SK-N-SH (cell line): ENCODE results near the gene LRRC8E.

ENCODE experiments used
- CHD2 ChIP-seq: fragments of 150-350 bp; IDR thresholded peaks from 2 replicates; pipeline ENCODE4 v1.6.1; 2018; ENCODE audit warnings: low read length; ENCODE audit not compliant: partially characterized antibody
- EP300 ChIP-seq, 2 experiments: IDR thresholded peaks; 2 replicates each; pipeline versions ENCODE4 v1.4.0 to v1.6.1; 2012; ENCODE audit warnings: borderline replicate concordance in 1 of 2, low read depth in 1 of 2, low read length in 1 of 2
- EZH2phosphoT487 ChIP-seq: fragments of 200-600 bp; sonication (generic); IDR thresholded peaks from 2 replicates; pipeline ENCODE4 v1.6.1; 2017; ENCODE audit warnings: low read depth, mixed run types, mild to moderate bottlenecking, antibody characterized with exemption, moderate library complexity, borderline replicate concordance
- GATA2 ChIP-seq: sonication (generic); formaldehyde crosslinking; IDR thresholded peaks from 2 replicates; pipeline ENCODE4 v1.5.0; 2020; ENCODE audit warnings: mild to moderate bottlenecking, missing genetic modification reagents
- NFIC ChIP-seq: IDR thresholded peaks from 2 replicates; pipeline ENCODE4 v1.4.0; 2012; ENCODE audit warnings: borderline replicate concordance
- NRF1 ChIP-seq: IDR thresholded peaks from 2 replicates; pipeline ENCODE4 v1.6.1; 2012; ENCODE audit warnings: low read depth, mild to moderate bottlenecking, low read length
- POLR2AphosphoS5 ChIP-seq: IDR thresholded peaks from 2 replicates; pipeline ENCODE4 v1.6.1; 2012; ENCODE audit warnings: low read depth, low read length
- RCOR1 ChIP-seq: fragments of 150-350 bp; IDR thresholded peaks from 2 replicates; pipeline ENCODE4 v1.6.1; 2017; ENCODE audit warnings: antibody characterized with exemption, low read length
- SIN3A ChIP-seq: IDR thresholded peaks from 2 replicates; pipeline ENCODE4 v1.6.1; 2012; ENCODE audit warnings: low read depth, mild to moderate bottlenecking, low read length, moderate library complexity, borderline replicate concordance
- SMC3 ChIP-seq: IDR thresholded peaks from 2 replicates; pipeline ENCODE4 v1.6.1; 2012; ENCODE audit warnings: low read depth, low read length, improper control_type of control experiment
- YY1 ChIP-seq: IDR thresholded peaks from 2 replicates; pipeline ENCODE4 v1.4.0; 2012; ENCODE audit warnings: low read depth, mild to moderate bottlenecking
- TF ChIP-seq, protein P1 (sequence below): IDR thresholded peaks from 2 replicates; pipeline ENCODE4 v1.4.0; 2012; ENCODE audit warnings: low read depth, borderline replicate concordance
- TF ChIP-seq, protein P2 (sequence below): fragments of 200-600 bp; sonication (generic); IDR thresholded peaks from 2 replicates; pipeline ENCODE4 v1.6.1; 2017; ENCODE audit warnings: antibody characterized with exemption, mild to moderate bottlenecking, moderate library complexity
- TF ChIP-seq, protein P3 (sequence below): fragments of 150-350 bp; IDR thresholded peaks from 2 replicates; pipeline ENCODE4 v1.6.1; 2017; ENCODE audit warnings: antibody characterized with exemption, low read length, low read depth, borderline replicate concordance

- TF ChIP-seq, protein P1, sequence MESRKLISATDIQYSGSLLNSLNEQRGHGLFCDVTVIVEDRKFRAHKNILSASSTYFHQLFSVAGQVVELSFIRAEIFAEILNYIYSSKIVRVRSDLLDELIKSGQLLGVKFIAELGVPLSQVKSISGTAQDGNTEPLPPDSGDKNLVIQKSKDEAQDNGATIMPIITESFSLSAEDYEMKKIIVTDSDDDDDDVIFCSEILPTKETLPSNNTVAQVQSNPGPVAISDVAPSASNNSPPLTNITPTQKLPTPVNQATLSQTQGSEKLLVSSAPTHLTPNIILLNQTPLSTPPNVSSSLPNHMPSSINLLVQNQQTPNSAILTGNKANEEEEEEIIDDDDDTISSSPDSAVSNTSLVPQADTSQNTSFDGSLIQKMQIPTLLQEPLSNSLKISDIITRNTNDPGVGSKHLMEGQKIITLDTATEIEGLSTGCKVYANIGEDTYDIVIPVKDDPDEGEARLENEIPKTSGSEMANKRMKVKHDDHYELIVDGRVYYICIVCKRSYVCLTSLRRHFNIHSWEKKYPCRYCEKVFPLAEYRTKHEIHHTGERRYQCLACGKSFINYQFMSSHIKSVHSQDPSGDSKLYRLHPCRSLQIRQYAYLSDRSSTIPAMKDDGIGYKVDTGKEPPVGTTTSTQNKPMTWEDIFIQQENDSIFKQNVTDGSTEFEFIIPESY: no peak
- TF ChIP-seq GATA2 (CRISPR knock-in tag): no peak
- TF ChIP-seq, protein P2, sequence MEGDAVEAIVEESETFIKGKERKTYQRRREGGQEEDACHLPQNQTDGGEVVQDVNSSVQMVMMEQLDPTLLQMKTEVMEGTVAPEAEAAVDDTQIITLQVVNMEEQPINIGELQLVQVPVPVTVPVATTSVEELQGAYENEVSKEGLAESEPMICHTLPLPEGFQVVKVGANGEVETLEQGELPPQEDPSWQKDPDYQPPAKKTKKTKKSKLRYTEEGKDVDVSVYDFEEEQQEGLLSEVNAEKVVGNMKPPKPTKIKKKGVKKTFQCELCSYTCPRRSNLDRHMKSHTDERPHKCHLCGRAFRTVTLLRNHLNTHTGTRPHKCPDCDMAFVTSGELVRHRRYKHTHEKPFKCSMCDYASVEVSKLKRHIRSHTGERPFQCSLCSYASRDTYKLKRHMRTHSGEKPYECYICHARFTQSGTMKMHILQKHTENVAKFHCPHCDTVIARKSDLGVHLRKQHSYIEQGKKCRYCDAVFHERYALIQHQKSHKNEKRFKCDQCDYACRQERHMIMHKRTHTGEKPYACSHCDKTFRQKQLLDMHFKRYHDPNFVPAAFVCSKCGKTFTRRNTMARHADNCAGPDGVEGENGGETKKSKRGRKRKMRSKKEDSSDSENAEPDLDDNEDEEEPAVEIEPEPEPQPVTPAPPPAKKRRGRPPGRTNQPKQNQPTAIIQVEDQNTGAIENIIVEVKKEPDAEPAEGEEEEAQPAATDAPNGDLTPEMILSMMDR: no peak
- TF ChIP-seq EZH2phosphoT487: no peak
- TF ChIP-seq YY1: no peak
- TF ChIP-seq RCOR1: no peak
- no peak for TF ChIP-seq SMC3
- TF ChIP-seq CHD2: no peak
- no peak for TF ChIP-seq EP300 (IDR thresholded peaks at IDR 0.05; ENCODE audit: borderline replicate concordance in 1 of 2, low read depth in 1 of 2, low read length in 1 of 2)
- no peak for TF ChIP-seq SIN3A
- TF ChIP-seq, protein P3, sequence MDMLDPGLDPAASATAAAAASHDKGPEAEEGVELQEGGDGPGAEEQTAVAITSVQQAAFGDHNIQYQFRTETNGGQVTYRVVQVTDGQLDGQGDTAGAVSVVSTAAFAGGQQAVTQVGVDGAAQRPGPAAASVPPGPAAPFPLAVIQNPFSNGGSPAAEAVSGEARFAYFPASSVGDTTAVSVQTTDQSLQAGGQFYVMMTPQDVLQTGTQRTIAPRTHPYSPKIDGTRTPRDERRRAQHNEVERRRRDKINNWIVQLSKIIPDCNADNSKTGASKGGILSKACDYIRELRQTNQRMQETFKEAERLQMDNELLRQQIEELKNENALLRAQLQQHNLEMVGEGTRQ: no peak
- TF ChIP-seq POLR2AphosphoS5: no peak
- TF ChIP-seq NRF1: no peak
- TF ChIP-seq NFIC: no peak
These were observed 18.8 kb upstream of the LRRC8E start for GRCh38 chr19:7869453-7869909.
